GM19238 (cell line): Measurements from ENCODE around the gene CACNA2D2.
A peak's percentile ranks its signal among the peaks of the same experiment; 100 is the strongest.

ENCODE experiments used
- DNase-seq: peaks from one replicate; pipeline ENCODE4 v3.0.0; 2011; ENCODE audit warnings: low spot score; ENCODE audit not compliant: insufficient read length

The CACNA2D2 gene

GRCh38 chr3:50330330-50330729 is 173.1 kb downstream of the CACNA2D2 start:
- no peak for DNase-seq

GRCh38 chr3:50327943-50328691 is 175.3 kb downstream of the CACNA2D2 start, which contains the start of gene TUSC2:
TUSC2 (minus strand) TSS chr3:50328223; CDS start chr3:50328099, 124 bp downstream.
- peak; percentile 96 for DNase-seq

- DNase-seq = no peak
Measured at GRCh38 chr3:50327129-50327528, 176.3 kb downstream of the CACNA2D2 start.

GRCh38 chr3:50326182-50326541 is 177.3 kb downstream of the CACNA2D2 start:
- no peak for DNase-seq

- no peak for DNase-seq
Measured at GRCh38 chr3:50325497-50326181, 177.8 kb downstream of the CACNA2D2 start.

GRCh38 chr3:50325113-50325480 is 178.3 kb downstream of the CACNA2D2 start:
- no peak for DNase-seq

- peak; percentile 53 for DNase-seq
Measured at GRCh38 chr3:50324351-50325112, 178.9 kb downstream of the CACNA2D2 start.

- no peak for DNase-seq
Measured at GRCh38 chr3:50323614-50324199, 179.7 kb downstream of the CACNA2D2 start.

- DNase-seq = no peak
Measured at GRCh38 chr3:50323092-50323600, 180.3 kb downstream of the CACNA2D2 start.

GRCh38 chr3:50322386-50323091 is 180.9 kb downstream of the CACNA2D2 start, which contains the start of gene HYAL2:
HYAL2 (minus strand) TSS chr3:50322745; CDS start chr3:50320489, 2,256 bp downstream.
- no peak for DNase-seq

- DNase-seq = no peak
Measured at GRCh38 chr3:50322115-50322385, 181.4 kb downstream of the CACNA2D2 start.

- peak; percentile 93 for DNase-seq
Measured at GRCh38 chr3:50321336-50322114, 181.9 kb downstream of the CACNA2D2 start.

- peak; percentile 71 for DNase-seq
Measured at GRCh38 chr3:50320853-50321335, 182.5 kb downstream of the CACNA2D2 start.

GRCh38 chr3:50319894-50320625 is 183.4 kb downstream of the CACNA2D2 start:
- no peak for DNase-seq

GRCh38 chr3:50319181-50319893 is 184.1 kb downstream of the CACNA2D2 start:
- DNase-seq = no peak

GRCh38 chr3:50318615-50319014 is 184.8 kb downstream of the CACNA2D2 start:
- no peak for DNase-seq

- no peak for DNase-seq
Measured at GRCh38 chr3:50318163-50318562, 185.3 kb downstream of the CACNA2D2 start.

GRCh38 chr3:50317300-50317699 is 186.1 kb downstream of the CACNA2D2 start:
- no peak for DNase-seq
